A549 (cell line): Measurements from ENCODE around the gene PRR12. TPM values are rescaled to one million over a fixed set of nuclear protein-coding genes. Genes with fewer than 3 reads are reported as not detected.

Experiments used
- ATAC-seq, 2 experiments: fragments of 200-7000 bp in 1 of 2; fragments of >200 bp in 1 of 2; cut with Nextera tagmentation in 1 of 2; cut with Tn5 transposase in 1 of 2; 3 replicates each; pipeline versions ENCODE4 v1.8.0 to v1.9.1; 2018 to 2020; ENCODE audit warnings: mild to moderate bottlenecking in 1 of 2, moderate library complexity in 1 of 2
- CTCF ChIA-PET: fragments of 300-600 bp; sonication (Branson Sonifier 250); formaldehyde crosslinking; extraction: SDS; loops from one replicate; lab custom pipeline; 2021; ENCODE audit warnings: antibody characterized with exemption, inconsistent platforms; lab: Yijun Ruan, JAX
- POLR2A ChIA-PET: fragments of 350-600 bp; formaldehyde crosslinking; extraction: SDS; loops from one replicate; lab custom pipeline; 2021; ENCODE audit warnings: antibody characterized with exemption, inconsistent platforms; lab: Yijun Ruan, JAX
- DNase-seq, 2 experiments: peaks; one replicate each; pipeline versions ENCODE4 v3.0.0 to v3.0.0-alpha.2; 2011 to 2016; ENCODE audit warnings: low read depth in 1 of 2, low spot score in 1 of 2
- FAIRE-seq: peaks from 2 replicates; lab custom pipeline; 2011; peaks lifted over from hg19 to GRCh38; lab: Jason Lieb, UNC
- H3K27ac ChIP-seq, 2 experiments: fragments of >200 bp; sonication (Bioruptor Twin); formaldehyde crosslinking; 3 replicates each; pipeline ENCODE4 v1.5.1; 2016 to 2017
- H3K4me1 ChIP-seq: fragments of >200 bp; sonication (Bioruptor Twin); formaldehyde crosslinking; 3 replicates; pipeline ENCODE4 v1.6.1; 2016
- H3K4me2 ChIP-seq: fragments of >200 bp; sonication (Bioruptor Twin); formaldehyde crosslinking; 3 replicates; pipeline ENCODE4 v1.6.1; 2016
- H3K4me3 ChIP-seq: fragments of >200 bp; sonication (Bioruptor Twin); formaldehyde crosslinking; 3 replicates; pipeline ENCODE4 v1.5.1; 2016
- H3K9me3 ChIP-seq: fragments of >200 bp; sonication (Bioruptor Twin); formaldehyde crosslinking; 3 replicates; pipeline ENCODE4 v1.6.1; 2016
- CBX2 ChIP-seq: fragments of 200-600 bp; sonication (generic); IDR thresholded peaks from 2 replicates; pipeline ENCODE4 v1.6.1; 2016; ENCODE audit warnings: low read depth, mild to moderate bottlenecking, borderline replicate concordance
- CTCF ChIP-seq: fragments of >200 bp; sonication (Bioruptor Twin); formaldehyde crosslinking; IDR thresholded peaks from 3 replicates; pipeline ENCODE4 v1.5.1; 2016
- EP300 ChIP-seq, 2 experiments: fragments of >200 bp; sonication (Bioruptor Twin); formaldehyde crosslinking; IDR thresholded peaks; 2 replicates in 1 of 2; 3 replicates in 1 of 2; pipeline ENCODE4 v1.6.1; 2016 to 2017
- ESRRA ChIP-seq: fragments of 150-350 bp; IDR thresholded peaks from 2 replicates; pipeline ENCODE4 v1.6.1; 2014; ENCODE audit warnings: mild to moderate bottlenecking, low read length, borderline replicate concordance
- FOSL2 ChIP-seq, 2 experiments: fragments of 450-650 bp in 1 of 2; fragments of >200 bp in 1 of 2; sonication (Bioruptor Twin) in 1 of 2; formaldehyde crosslinking; IDR thresholded peaks; 2 replicates each; pipeline versions ENCODE4 v1.5.0 to v1.6.1; 2016 to 2020; ENCODE audit warnings: mild to moderate bottlenecking in 1 of 2, moderate library complexity in 1 of 2
- KDM5A ChIP-seq: fragments of 200-600 bp; sonication (generic); IDR thresholded peaks from 2 replicates; pipeline ENCODE4 v1.6.1; 2016; ENCODE audit warnings: antibody characterized with exemption, mild to moderate bottlenecking
- MAFK ChIP-seq: fragments of 450-650 bp; IDR thresholded peaks from 2 replicates; pipeline ENCODE4 v1.6.1; 2014; ENCODE audit not compliant: partially characterized antibody
- MAZ ChIP-seq: fragments of 150-350 bp; IDR thresholded peaks from 2 replicates; pipeline ENCODE4 v1.6.1; 2014; ENCODE audit warnings: antibody characterized with exemption, low read depth, low read length, borderline replicate concordance
- NPAS2 ChIP-seq: fragments of 250-450 bp; sonication (Bioruptor Pico); IDR thresholded peaks from 2 replicates; pipeline ENCODE4 v1.8.0; 2022; ENCODE audit warnings: mild to moderate bottlenecking, moderate library complexity, borderline replicate concordance
- POLR2AphosphoS2 ChIP-seq: conservative IDR thresholded peaks from 2 replicates; pipeline ENCODE4 v1.6.1; 2012; ENCODE audit warnings: low read length, improper control_type of control experiment, inconsistent platforms
- RAD21 ChIP-seq, 2 experiments: fragments of >200 bp in 1 of 2; sonication (Bioruptor Twin) in 1 of 2; formaldehyde crosslinking in 1 of 2; IDR thresholded peaks in 1 of 2; conservative IDR thresholded peaks in 1 of 2; 2 replicates in 1 of 2; 3 replicates in 1 of 2; pipeline ENCODE4 v1.6.1; 2012 to 2018; ENCODE audit warnings: inconsistent platforms in 1 of 2
- RCOR1 ChIP-seq: fragments of 150-350 bp; IDR thresholded peaks from 2 replicates; pipeline ENCODE4 v1.6.1; 2014; ENCODE audit warnings: antibody characterized with exemption, low read length, low read depth
- RNF2 ChIP-seq: fragments of 200-600 bp; sonication (generic); IDR thresholded peaks from 2 replicates; pipeline ENCODE4 v1.6.1; 2016; ENCODE audit warnings: low read depth, mild to moderate bottlenecking, antibody characterized with exemption, moderate library complexity, borderline replicate concordance
- SMC3 ChIP-seq: fragments of >200 bp; sonication (Bioruptor Twin); formaldehyde crosslinking; IDR thresholded peaks from 3 replicates; pipeline ENCODE4 v1.6.1; 2018; ENCODE audit warnings: inconsistent platforms
- TFCP2L1 ChIP-seq: fragments of 250-450 bp; sonication (Bioruptor Pico); IDR thresholded peaks from 2 replicates; pipeline ENCODE4 v1.5.0; 2021; ENCODE audit warnings: mild to moderate bottlenecking
- WGBS: methylation state at CpG from one replicate; pipeline ENCODE4 v1.1.6; 2017; ENCODE audit errors: missing lambda C conversion rate; 5-methylcytosine and 5-hydroxymethylcytosine counted together
- polyA plus RNA-seq, 4 experiments: library from polyadenylated mRNA; depleted of rRNA in 3 of 4; stranded (reverse); fragments of >200 nt; fragmentation: RNase III in 1 of 4; extraction: RNeasy Plus Mini Kit Qiagen cat#74134 plus additional on column Dnase treatment in 1 of 4; gene quantifications; 2 replicates in 3 of 4; 3 replicates in 1 of 4; pipeline ENCODE4 v1.2.3, GENCODE V29; 2011 to 2017
- TF ChIP-seq, protein P1 (sequence below): IDR thresholded peaks from 2 replicates; pipeline ENCODE4 v1.6.1; 2012; ENCODE audit warnings: low read depth, borderline replicate concordance
- TF ChIP-seq, protein P2 (sequence below): IDR thresholded peaks from 2 replicates; pipeline ENCODE4 v1.6.1; 2012

PRR12 gene
- polyA plus RNA-seq, 2 of the 4 experiments (the other 2 are of a cell fraction): 0.78 to 15.6 TPM

DNA sequence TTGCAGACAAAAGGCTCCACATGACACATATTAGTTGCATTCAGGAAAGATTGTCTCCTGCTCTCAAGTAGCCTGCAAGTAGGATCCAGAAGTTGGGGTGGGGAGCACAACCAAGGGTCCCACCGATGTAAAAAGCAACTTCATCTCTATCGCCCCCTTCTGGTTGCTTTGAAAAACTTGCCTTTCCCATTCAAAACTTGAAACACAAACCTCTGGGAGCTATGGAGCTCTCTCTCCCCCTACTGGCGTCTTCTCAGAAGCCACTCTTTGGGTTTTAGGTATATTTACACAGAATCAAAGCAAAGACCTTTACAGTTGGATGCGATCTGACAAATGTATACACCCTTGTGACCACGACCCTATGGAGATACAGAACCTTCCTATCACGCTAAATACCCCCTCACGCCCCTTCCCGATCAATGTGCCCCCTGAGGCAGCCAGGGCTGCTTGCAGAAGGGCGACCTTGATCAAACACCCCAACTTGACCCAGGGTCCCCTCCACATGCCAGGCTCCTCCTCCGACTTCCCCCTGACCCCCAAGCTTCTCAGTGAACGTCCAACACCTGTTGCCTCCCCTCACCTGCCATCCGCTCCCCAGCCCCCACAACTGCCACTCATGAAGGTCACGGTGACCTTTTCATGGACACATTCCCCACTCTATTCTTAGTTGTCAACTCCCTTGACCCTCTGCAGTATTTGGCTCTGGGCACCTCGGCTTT lies 20.7 kb upstream of the PRR12 start:
- DNase-seq: peak; percentile 92
- H3K9me3 ChIP-seq: no peaks in the 10 kb centered on the region
- CTCF ChIA-PET: interaction anchor here (0.6 to 16.1 kb wide), 65 partner anchors 10 to 1010 kb away, joined by 3 to 426 read pairs (median 5); partner anchors contain the start of genes FCGRT, FLT3LG, NOSIP and PIH1D1
- TF ChIP-seq ESRRA (0 out of 2 replicates have a peak, but pooled peaks have one; percentile 52), TFCP2L1 (CRISPR knock-in tag) (no peak), RCOR1 (no peak), NPAS2 (CRISPR knock-in tag) (no peak), CBX2 (no peak), MAZ (peak; percentile 41; the same call in 1 of the 2 replicates), CTCF (peak; percentile 100), RAD21 (conservative IDR thresholded peaks at IDR 0.05 in 1 of 2, IDR thresholded peaks at IDR 0.05 in 1 of 2) (peak; percentile 88 to 94), MAFK (no peak), SMC3 (peak; percentile 88)
- TF ChIP-seq, protein P1, sequence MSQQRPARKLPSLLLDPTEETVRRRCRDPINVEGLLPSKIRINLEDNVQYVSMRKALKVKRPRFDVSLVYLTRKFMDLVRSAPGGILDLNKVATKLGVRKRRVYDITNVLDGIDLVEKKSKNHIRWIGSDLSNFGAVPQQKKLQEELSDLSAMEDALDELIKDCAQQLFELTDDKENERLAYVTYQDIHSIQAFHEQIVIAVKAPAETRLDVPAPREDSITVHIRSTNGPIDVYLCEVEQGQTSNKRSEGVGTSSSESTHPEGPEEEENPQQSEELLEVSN: no peak
- TF ChIP-seq, all 56 proteins: peak for 5
- no peak overlapping the region for H3K4me3 ChIP-seq
- WGBS: 23% methylated on average over 14 of the region's 14 CpGs
- H3K4me2 ChIP-seq: peak overlapping the region; percentile 30; the same call in 1 of the 3 replicates
- POLR2A ChIA-PET: interaction anchor here (0.8 to 1.4 kb wide), 3 partner anchors 10 to 117 kb away, joined by 3 to 22 read pairs (median 5); partner anchors contain the start of genes ALDH16A1 and NOSIP
- H3K27ac ChIP-seq: no peak overlapping the region
- peak; percentile 94 to 95 for ATAC-seq
- H3K4me1 ChIP-seq: peaks cover 13% of the 10 kb centered on the region
- FAIRE-seq: no peak

GRCh38 chr19:49570997-49571676 lies 19.8 kb upstream of the PRR12 start:
- H3K4me2 ChIP-seq: no peak overlapping the region
- ChIA-PET CTCF (interaction anchor here (0.7 to 16.1 kb wide), 52 partner anchors 9 to 285 kb away, joined by 3 to 426 read pairs (median 6); partner anchors contain the start of genes FCGRT, FLT3LG, NOSIP and PIH1D1), POLR2A (interaction anchor here (1.4 kb wide), 1 partner anchor 9 kb away, joined by 22 read pairs; the partner anchor contains the start of gene NOSIP)
- TF ChIP-seq FOSL2 (IDR thresholded peaks at IDR 0.05): no peak
- TF ChIP-seq FOSL2 (CRISPR knock-in tag; IDR thresholded peaks at IDR 0.05): no peak
- peak; percentile 39 for TF ChIP-seq MAFK
- TF ChIP-seq, protein P2, sequence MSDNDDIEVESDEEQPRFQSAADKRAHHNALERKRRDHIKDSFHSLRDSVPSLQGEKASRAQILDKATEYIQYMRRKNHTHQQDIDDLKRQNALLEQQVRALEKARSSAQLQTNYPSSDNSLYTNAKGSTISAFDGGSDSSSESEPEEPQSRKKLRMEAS: no peak
- 0 out of 5 replicates have a peak, but pooled peaks of 1 of the 2 experiments have one; percentile 20 for TF ChIP-seq RAD21 (conservative IDR thresholded peaks at IDR 0.05 in 1 of 2, IDR thresholded peaks at IDR 0.05 in 1 of 2)
- TF ChIP-seq KDM5A: no peak
- no peak for TF ChIP-seq EP300 (IDR thresholded peaks at IDR 0.05)
- 0 out of 3 replicates have a peak, but pooled peaks have one; percentile 5 for TF ChIP-seq SMC3
- TF ChIP-seq POLR2AphosphoS2: no peak
- TF ChIP-seq CTCF: peak; percentile 19; the same call in 1 of the 3 replicates
- no peak for TF ChIP-seq RCOR1
- no peak for TF ChIP-seq RNF2
- 0 out of 6 replicates have a peak overlapping the region, but pooled peaks of 1 of the 2 experiments have one; percentile 40 for H3K27ac ChIP-seq
- WGBS: 79% methylated on average over 11 of the region's 11 CpGs
- ATAC-seq (peak; percentile 65 to 72; a peak in 5 of 6 replicates), DNase-seq (peak in 1 of 2 experiments; percentile 54), FAIRE-seq (no peak)
- peaks cover 13% of the 10 kb centered on the region for H3K4me1 ChIP-seq
- H3K9me3 ChIP-seq: no peaks in the 10 kb centered on the region
- H3K4me3 ChIP-seq: no peak overlapping the region
